Measurements from ENCODE around the gene ENOX2.

GRCh38 chrX:130825525-130825924 lies 77.5 kb downstream of the ENOX2 start:
- TF ChIP-seq ESRRG (CRISPR knock-in tag; IDR thresholded peaks at IDR 0.05) (no peak), RARB (CRISPR knock-in tag; IDR thresholded peaks at IDR 0.05) (no peak), TSHZ2 (CRISPR knock-in tag; IDR thresholded peaks at IDR 0.05) (no peak), CSDC2 (CRISPR knock-in tag; IDR thresholded peaks at IDR 0.05) (no peak), ZFP30 (CRISPR knock-in tag; IDR thresholded peaks at IDR 0.05) (no peak), POU6F1 (CRISPR knock-in tag; IDR thresholded peaks at IDR 0.05; ENCODE audit: borderline replicate concordance, low read depth) (no peak), BACH2 (CRISPR knock-in tag; IDR thresholded peaks at IDR 0.05; ENCODE audit: borderline replicate concordance) (no peak)

All from SK-N-SH treated with all-trans-retinoic acid at 6 μM for 48 hours (cell line).